Measurements from ENCODE around the gene PSME1. TPM values are rescaled to one million over a fixed set of nuclear protein-coding genes. Genes with fewer than 3 reads are reported as not detected.

Gene PSME1
- total and polyA plus RNA-seq, 2 donors (not counting 3 experiments of a cell fraction or from before 2014, with no cell fraction given) = 98.1 to 135 TPM

DNA sequence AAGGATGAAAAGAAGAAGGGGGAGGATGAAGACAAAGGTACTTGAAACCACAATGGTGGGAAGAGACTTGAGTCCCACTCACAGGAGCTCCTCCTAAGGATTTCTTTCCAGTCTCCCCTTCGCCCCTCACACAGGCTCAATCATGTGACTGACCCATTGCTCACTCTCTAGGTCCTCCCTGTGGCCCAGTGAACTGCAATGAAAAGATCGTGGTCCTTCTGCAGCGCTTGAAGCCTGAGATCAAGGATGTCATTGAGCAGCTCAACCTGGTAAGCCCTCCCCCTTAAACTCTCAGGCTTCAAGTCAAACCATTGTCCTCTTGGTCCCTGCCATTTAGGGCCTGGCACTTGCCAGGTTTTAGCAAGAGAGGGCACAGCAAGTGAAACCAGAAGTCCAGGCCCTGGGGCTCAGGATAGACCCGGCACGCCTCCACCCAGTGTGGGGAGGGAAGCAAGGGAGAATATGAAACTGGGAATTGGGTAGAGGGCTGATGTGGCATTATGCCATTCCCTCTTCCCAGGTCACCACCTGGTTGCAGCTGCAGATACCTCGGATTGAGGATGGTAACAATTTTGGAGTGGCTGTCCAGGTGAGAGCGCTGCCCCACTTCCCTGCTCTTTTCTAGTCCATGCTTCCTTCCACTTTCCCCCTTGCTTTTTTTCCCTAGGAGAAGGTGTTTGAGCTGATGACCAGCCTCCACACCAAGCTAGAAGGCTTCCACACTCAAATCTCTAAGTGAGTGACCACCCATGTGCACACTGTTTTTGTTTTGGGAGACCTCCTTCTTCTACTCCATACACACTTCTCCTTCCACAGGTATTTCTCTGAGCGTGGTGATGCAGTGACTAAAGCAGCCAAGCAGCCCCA is 1.8 kb downstream of the PSME1 start:
- FAIRE-seq (no peak), DNase-seq (ENCODE audit: low read depth, low spot score) (no peak)
- H4K20me1 ChIP-seq (replicated peaks; ENCODE audit: control insufficient read depth, extremely low read depth, insufficient read depth, low read length) = no peaks in the 10 kb centered on the region
- no peak overlapping the region for H3K27ac ChIP-seq (ENCODE audit: insufficient read depth, low read depth, low read length)
- H3K27me3 ChIP-seq (ENCODE audit: control insufficient read depth in 2 of 2, insufficient read depth in 2 of 2, low read length in 2 of 2) = no peaks in the 10 kb centered on the region
- no peak overlapping the region for H3K4me3 ChIP-seq (replicated peaks in 1 of 3; ENCODE audit: insufficient read depth in 1 of 3, low read depth in 1 of 3, low read length in 3 of 3)
- no TSS peak for BruUV-seq (replicated peaks)
- POLR2A ChIA-PET = interaction anchor here (0.7 to 0.8 kb wide), 2 partner anchors 9 to 23 kb away, joined by 3 to 4 read pairs; partner anchors contain the start of genes DCAF11, NRL, PSME2 and RNF31
- no peak overlapping the region for H3K9ac ChIP-seq (replicated peaks; ENCODE audit: extremely low read depth, insufficient read depth, low read length)
- intact Hi-C loops (cut with micrococcal nuclease) = no loop called here
- H3K79me2 ChIP-seq (ENCODE audit: control insufficient read depth, insufficient read depth, low read length) = peaks cover 21% of the 10 kb centered on the region
- TF ChIP-seq POLR2A (IDR thresholded peaks at IDR 0.05; ENCODE audit: low read depth, low read length) (no peak), JUN (IDR thresholded peaks at IDR 0.05; ENCODE audit: borderline replicate concordance, insufficient read depth, insufficient read length, low read depth) (no peak), GATA2 (IDR thresholded peaks at IDR 0.05; ENCODE audit: insufficient read depth, insufficient read length, low read depth, low read length) (no peak), POLR2AphosphoS5 (IDR thresholded peaks at IDR 0.05; ENCODE audit: insufficient read depth, low read depth, low read length) (no peak), MYC (IDR thresholded peaks at IDR 0.05; ENCODE audit: low read depth, low read length) (no peak), EZH2 (IDR thresholded peaks at IDR 0.05; ENCODE audit: borderline replicate concordance, low read depth, low read length, severe bottlenecking) (no peak), FOS (IDR thresholded peaks at IDR 0.05; ENCODE audit: borderline replicate concordance, insufficient read depth, low read length) (no peak)
- TF ChIP-seq, protein P1, sequence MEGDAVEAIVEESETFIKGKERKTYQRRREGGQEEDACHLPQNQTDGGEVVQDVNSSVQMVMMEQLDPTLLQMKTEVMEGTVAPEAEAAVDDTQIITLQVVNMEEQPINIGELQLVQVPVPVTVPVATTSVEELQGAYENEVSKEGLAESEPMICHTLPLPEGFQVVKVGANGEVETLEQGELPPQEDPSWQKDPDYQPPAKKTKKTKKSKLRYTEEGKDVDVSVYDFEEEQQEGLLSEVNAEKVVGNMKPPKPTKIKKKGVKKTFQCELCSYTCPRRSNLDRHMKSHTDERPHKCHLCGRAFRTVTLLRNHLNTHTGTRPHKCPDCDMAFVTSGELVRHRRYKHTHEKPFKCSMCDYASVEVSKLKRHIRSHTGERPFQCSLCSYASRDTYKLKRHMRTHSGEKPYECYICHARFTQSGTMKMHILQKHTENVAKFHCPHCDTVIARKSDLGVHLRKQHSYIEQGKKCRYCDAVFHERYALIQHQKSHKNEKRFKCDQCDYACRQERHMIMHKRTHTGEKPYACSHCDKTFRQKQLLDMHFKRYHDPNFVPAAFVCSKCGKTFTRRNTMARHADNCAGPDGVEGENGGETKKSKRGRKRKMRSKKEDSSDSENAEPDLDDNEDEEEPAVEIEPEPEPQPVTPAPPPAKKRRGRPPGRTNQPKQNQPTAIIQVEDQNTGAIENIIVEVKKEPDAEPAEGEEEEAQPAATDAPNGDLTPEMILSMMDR (IDR thresholded peaks at IDR 0.05; ENCODE audit: extremely low read depth in 1 of 2, insufficient read depth in 1 of 2, low read depth in 1 of 2, low read length in 2 of 2) = no peak
- TF ChIP-seq, protein P2, sequence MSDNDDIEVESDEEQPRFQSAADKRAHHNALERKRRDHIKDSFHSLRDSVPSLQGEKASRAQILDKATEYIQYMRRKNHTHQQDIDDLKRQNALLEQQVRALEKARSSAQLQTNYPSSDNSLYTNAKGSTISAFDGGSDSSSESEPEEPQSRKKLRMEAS (IDR thresholded peaks at IDR 0.05; ENCODE audit: insufficient read depth, insufficient read length) = no peak
- no peak overlapping the region for H2AFZ ChIP-seq (ENCODE audit: low read depth, low read length)
- CTCF ChIA-PET = interaction anchor here (0.7 to 2.6 kb wide), 4 partner anchors 9 to 79 kb away, joined by 3 to 15 read pairs (median 8); partner anchors contain the start of genes IRF9, PSME2 and RNF31
- dilution Hi-C loops (cut with MboI; ENCODE audit: extremely low pct_ligation_motif_present, low sequenced_read_pairs) = no loop called here
- H3K9me3 ChIP-seq (replicated peaks; ENCODE audit: control insufficient read depth, insufficient read depth, low read length) = no peaks in the 10 kb centered on the region
- H3K4me1 ChIP-seq (ENCODE audit: control insufficient read depth, extremely low read depth, insufficient read depth, low read length) = peaks cover 19% of the 10 kb centered on the region
- H3K9me1 ChIP-seq (replicated peaks; ENCODE audit: control insufficient read depth, extremely low read depth, insufficient read depth, low read length) = no peaks in the 10 kb centered on the region
- no peak overlapping the region for H3K4me2 ChIP-seq (ENCODE audit: insufficient read depth, low read length)
- H3K36me3 ChIP-seq (ENCODE audit: control insufficient read depth in 2 of 2, extremely low read depth in 1 of 2, insufficient read depth in 2 of 2, low read length in 2 of 2) = peaks cover 6 to 19% of the 10 kb centered on the region in 2 experiments

Data from endothelial cell of umbilical vein (primary cell).